HepG2 (cell line): ENCODE results near the gene CAMKV. TPM values are rescaled to one million over a fixed set of nuclear protein-coding genes. Genes with fewer than 3 reads are reported as not detected.
A peak's percentile ranks its signal among the peaks of the same experiment; 100 is the strongest.

Source experiments
- ATRX ChIP-seq: sonication (generic); formaldehyde crosslinking; IDR thresholded peaks from 2 replicates; pipeline ENCODE4 v1.4.0; 2020; ENCODE audit warnings: missing genetic modification reagents, borderline replicate concordance
- BRCA1 ChIP-seq: sonication (generic); formaldehyde crosslinking; IDR thresholded peaks from 2 replicates; pipeline ENCODE4 v1.4.0; 2020; ENCODE audit warnings: missing genetic modification reagents
- DNMT1 ChIP-seq: sonication (generic); formaldehyde crosslinking; IDR thresholded peaks from 2 replicates; pipeline ENCODE4 v1.5.1; 2020; ENCODE audit warnings: mild to moderate bottlenecking, missing genetic modification reagents
- HMG20B ChIP-seq: conservative IDR thresholded peaks from 2 replicates; pipeline ENCODE4 v1.6.1; 2016; ENCODE audit warnings: missing genetic modification reagents, missing compliant biosample characterization
- RFXAP ChIP-seq: sonication (generic); formaldehyde crosslinking; IDR thresholded peaks from 2 replicates; pipeline ENCODE4 v1.4.0; 2020; ENCODE audit warnings: missing genetic modification reagents, borderline replicate concordance
- RXRA ChIP-seq: sonication (generic); formaldehyde crosslinking; IDR thresholded peaks from 2 replicates; pipeline ENCODE4 v1.5.1; 2020; ENCODE audit warnings: missing genetic modification reagents
- SP2 ChIP-seq: sonication (generic); formaldehyde crosslinking; IDR thresholded peaks from 2 replicates; pipeline ENCODE4 v1.5.1; 2020; ENCODE audit warnings: mild to moderate bottlenecking, missing genetic modification reagents
- ZNF205 ChIP-seq: IDR thresholded peaks from 2 replicates; pipeline ENCODE4 v1.6.1; 2018; ENCODE audit warnings: missing biosample characterization, missing genetic modification reagents
- ZNF296 ChIP-seq: sonication (generic); formaldehyde crosslinking; conservative IDR thresholded peaks from 2 replicates; pipeline ENCODE4 v1.5.0; 2020; ENCODE audit warnings: mild to moderate bottlenecking, missing genetic modification reagents
- ZSCAN22 ChIP-seq: sonication (generic); formaldehyde crosslinking; IDR thresholded peaks from 2 replicates; pipeline ENCODE4 v1.4.0; 2020; ENCODE audit warnings: mild to moderate bottlenecking, missing genetic modification reagents
- polyA plus RNA-seq, 8 experiments: library from polyadenylated mRNA; depleted of rRNA in 3 of 8; stranded (reverse) in 7 of 8; unstranded in 1 of 8; fragments of >200 nt; fragmentation: Illumina TruSeq in 4 of 8; extraction: Trizol in 4 of 8; gene quantifications; 2 replicates each; pipeline versions ENCODE4 v1.2.1 to v1.2.3, GENCODE V29; 2011 to 2016; ENCODE audit warnings: low read depth in 4 of 8, missing spikeins in 1 of 8, mixed read lengths in 1 of 8; ENCODE audit not compliant: insufficient read depth in 1 of 8
- total RNA-seq, 5 experiments: library from RNA; depleted of rRNA; stranded (reverse); fragments of >200 nt; fragmentation: Illumina TruSeq; extraction: Trizol; gene quantifications; 2 replicates each; pipeline ENCODE4 v1.2.3, GENCODE V29; 2016; ENCODE audit warnings: low read depth in 1 of 5
- TF ChIP-seq, protein P1 (sequence below): sonication (generic); formaldehyde crosslinking; conservative IDR thresholded peaks from 2 replicates; pipeline ENCODE4 v1.4.0; 2020; ENCODE audit warnings: mild to moderate bottlenecking, missing genetic modification reagents, moderate library complexity
- TF ChIP-seq, protein P2 (sequence below): sonication (generic); formaldehyde crosslinking; IDR thresholded peaks from 2 replicates; pipeline ENCODE4 v1.5.0; 2020; ENCODE audit warnings: missing genetic modification reagents
- TF ChIP-seq, protein P3 (sequence below): sonication (generic); formaldehyde crosslinking; conservative IDR thresholded peaks from 2 replicates; pipeline ENCODE4 v1.4.0; 2020; ENCODE audit warnings: missing genetic modification reagents
- TF ChIP-seq, protein P4 (sequence below), 2 experiments: sonication (generic) in 1 of 2; formaldehyde crosslinking in 1 of 2; IDR thresholded peaks; 2 replicates each; pipeline versions ENCODE4 v1.5.1 to v1.6.1; 2011 to 2020; ENCODE audit warnings: borderline replicate concordance in 1 of 2, low read depth in 1 of 2, low read length in 1 of 2, mild to moderate bottlenecking in 1 of 2, missing genetic modification reagents in 1 of 2, moderate library complexity in 1 of 2
- TF ChIP-seq, protein P5 (sequence below): sonication (generic); formaldehyde crosslinking; IDR thresholded peaks from 2 replicates; pipeline ENCODE4 v1.5.1; 2020; ENCODE audit warnings: mild to moderate bottlenecking, missing genetic modification reagents

Gene CAMKV
- total and polyA plus RNA-seq, 2 of the 13 experiments (the other 11 are each of a cell fraction or from before 2014, with no cell fraction given) = 0.13 to 0.15 TPM

DNA sequence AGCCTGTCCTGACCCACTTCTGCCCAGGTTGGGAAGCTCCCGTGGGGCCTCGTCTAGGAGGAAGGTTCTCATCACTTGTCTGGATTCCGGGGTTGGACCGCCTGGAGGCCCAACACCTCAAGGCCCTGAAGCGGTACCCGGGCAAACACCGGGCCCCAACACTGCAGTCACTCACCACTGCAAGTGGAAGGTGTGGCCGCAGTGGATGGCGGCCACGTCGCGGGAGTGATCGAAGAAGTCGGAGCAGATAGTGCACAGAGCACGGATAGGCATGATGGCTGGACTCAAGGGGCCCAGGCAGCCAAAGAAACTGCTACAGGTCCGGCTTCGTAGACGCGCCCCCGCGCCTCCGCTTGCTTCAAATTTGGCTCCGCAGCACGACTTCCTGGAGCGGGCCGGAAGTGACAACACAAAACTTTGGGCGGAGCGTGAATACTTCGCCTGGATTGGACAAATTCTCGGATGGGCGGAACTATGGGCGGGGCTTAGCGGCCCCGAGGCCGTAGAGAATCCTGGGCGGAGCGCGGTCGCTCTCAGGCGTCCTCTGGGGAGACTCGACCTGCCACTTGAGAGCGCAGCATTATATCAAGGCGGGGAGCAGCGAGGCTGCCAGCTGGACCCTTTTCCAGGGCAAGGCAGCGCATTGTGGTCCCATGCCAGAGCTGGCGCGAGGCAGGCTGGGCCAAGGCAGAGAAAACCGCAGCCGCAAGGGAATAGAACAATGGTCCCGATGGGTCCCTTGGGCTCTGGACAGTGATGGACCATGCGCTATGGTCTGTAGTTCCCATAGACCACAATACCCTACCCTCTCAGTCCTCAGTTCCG lies 13.3 kb downstream of the CAMKV start, which contains the start of gene TRAIP (continued):
- TF ChIP-seq, protein P1, sequence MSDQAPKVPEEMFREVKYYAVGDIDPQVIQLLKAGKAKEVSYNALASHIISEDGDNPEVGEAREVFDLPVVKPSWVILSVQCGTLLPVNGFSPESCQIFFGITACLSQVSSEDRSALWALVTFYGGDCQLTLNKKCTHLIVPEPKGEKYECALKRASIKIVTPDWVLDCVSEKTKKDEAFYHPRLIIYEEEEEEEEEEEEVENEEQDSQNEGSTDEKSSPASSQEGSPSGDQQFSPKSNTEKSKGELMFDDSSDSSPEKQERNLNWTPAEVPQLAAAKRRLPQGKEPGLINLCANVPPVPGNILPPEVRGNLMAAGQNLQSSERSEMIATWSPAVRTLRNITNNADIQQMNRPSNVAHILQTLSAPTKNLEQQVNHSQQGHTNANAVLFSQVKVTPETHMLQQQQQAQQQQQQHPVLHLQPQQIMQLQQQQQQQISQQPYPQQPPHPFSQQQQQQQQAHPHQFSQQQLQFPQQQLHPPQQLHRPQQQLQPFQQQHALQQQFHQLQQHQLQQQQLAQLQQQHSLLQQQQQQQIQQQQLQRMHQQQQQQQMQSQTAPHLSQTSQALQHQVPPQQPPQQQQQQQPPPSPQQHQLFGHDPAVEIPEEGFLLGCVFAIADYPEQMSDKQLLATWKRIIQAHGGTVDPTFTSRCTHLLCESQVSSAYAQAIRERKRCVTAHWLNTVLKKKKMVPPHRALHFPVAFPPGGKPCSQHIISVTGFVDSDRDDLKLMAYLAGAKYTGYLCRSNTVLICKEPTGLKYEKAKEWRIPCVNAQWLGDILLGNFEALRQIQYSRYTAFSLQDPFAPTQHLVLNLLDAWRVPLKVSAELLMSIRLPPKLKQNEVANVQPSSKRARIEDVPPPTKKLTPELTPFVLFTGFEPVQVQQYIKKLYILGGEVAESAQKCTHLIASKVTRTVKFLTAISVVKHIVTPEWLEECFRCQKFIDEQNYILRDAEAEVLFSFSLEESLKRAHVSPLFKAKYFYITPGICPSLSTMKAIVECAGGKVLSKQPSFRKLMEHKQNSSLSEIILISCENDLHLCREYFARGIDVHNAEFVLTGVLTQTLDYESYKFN = peak; percentile 47; the same call in 1 of the 2 replicates
- TF ChIP-seq, protein P2, sequence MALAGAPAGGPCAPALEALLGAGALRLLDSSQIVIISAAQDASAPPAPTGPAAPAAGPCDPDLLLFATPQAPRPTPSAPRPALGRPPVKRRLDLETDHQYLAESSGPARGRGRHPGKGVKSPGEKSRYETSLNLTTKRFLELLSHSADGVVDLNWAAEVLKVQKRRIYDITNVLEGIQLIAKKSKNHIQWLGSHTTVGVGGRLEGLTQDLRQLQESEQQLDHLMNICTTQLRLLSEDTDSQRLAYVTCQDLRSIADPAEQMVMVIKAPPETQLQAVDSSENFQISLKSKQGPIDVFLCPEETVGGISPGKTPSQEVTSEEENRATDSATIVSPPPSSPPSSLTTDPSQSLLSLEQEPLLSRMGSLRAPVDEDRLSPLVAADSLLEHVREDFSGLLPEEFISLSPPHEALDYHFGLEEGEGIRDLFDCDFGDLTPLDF (CRISPR knock-in tag) = peak; percentile 60; the same call in 1 of the 2 replicates
- 0 out of 2 replicates have a peak, but pooled peaks have one; percentile 51 for TF ChIP-seq RXRA (CRISPR knock-in tag)
- peak; percentile 96 for TF ChIP-seq SP2 (CRISPR knock-in tag)
- no peak for TF ChIP-seq HMG20B (CRISPR knock-in tag)
- TF ChIP-seq ATRX (CRISPR knock-in tag) = no peak
- peak; percentile 40; the same call in 1 of the 2 replicates for TF ChIP-seq ZNF205
- no peak for TF ChIP-seq DNMT1 (CRISPR knock-in tag)
- TF ChIP-seq, protein P3, sequence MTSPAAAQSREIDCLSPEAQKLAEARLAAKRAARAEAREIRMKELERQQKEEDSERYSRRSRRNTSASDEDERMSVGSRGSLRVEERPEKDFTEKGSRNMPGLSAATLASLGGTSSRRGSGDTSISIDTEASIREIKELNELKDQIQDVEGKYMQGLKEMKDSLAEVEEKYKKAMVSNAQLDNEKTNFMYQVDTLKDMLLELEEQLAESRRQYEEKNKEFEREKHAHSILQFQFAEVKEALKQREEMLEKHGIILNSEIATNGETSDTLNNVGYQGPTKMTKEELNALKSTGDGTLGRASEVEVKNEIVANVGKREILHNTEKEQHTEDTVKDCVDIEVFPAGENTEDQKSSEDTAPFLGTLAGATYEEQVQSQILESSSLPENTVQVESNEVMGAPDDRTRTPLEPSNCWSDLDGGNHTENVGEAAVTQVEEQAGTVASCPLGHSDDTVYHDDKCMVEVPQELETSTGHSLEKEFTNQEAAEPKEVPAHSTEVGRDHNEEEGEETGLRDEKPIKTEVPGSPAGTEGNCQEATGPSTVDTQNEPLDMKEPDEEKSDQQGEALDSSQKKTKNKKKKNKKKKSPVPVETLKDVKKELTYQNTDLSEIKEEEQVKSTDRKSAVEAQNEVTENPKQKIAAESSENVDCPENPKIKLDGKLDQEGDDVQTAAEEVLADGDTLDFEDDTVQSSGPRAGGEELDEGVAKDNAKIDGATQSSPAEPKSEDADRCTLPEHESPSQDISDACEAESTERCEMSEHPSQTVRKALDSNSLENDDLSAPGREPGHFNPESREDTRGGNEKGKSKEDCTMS (CRISPR knock-in tag) = no peak
- no peak for TF ChIP-seq ZSCAN22
- no peak for TF ChIP-seq ZNF296 (CRISPR knock-in tag)
- TF ChIP-seq, protein P4, sequence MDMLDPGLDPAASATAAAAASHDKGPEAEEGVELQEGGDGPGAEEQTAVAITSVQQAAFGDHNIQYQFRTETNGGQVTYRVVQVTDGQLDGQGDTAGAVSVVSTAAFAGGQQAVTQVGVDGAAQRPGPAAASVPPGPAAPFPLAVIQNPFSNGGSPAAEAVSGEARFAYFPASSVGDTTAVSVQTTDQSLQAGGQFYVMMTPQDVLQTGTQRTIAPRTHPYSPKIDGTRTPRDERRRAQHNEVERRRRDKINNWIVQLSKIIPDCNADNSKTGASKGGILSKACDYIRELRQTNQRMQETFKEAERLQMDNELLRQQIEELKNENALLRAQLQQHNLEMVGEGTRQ (IDR thresholded peaks at IDR 0.05; ENCODE audit: low read depth, low read length) = no peak
- TF ChIP-seq, protein P4 (CRISPR knock-in tag; IDR thresholded peaks at IDR 0.05; ENCODE audit: borderline replicate concordance) = no peak; the same call in 1 of the 2 replicates
- TF ChIP-seq RFXAP (CRISPR knock-in tag) = no peak
- TF ChIP-seq BRCA1 = no peak
- TF ChIP-seq, protein P5, sequence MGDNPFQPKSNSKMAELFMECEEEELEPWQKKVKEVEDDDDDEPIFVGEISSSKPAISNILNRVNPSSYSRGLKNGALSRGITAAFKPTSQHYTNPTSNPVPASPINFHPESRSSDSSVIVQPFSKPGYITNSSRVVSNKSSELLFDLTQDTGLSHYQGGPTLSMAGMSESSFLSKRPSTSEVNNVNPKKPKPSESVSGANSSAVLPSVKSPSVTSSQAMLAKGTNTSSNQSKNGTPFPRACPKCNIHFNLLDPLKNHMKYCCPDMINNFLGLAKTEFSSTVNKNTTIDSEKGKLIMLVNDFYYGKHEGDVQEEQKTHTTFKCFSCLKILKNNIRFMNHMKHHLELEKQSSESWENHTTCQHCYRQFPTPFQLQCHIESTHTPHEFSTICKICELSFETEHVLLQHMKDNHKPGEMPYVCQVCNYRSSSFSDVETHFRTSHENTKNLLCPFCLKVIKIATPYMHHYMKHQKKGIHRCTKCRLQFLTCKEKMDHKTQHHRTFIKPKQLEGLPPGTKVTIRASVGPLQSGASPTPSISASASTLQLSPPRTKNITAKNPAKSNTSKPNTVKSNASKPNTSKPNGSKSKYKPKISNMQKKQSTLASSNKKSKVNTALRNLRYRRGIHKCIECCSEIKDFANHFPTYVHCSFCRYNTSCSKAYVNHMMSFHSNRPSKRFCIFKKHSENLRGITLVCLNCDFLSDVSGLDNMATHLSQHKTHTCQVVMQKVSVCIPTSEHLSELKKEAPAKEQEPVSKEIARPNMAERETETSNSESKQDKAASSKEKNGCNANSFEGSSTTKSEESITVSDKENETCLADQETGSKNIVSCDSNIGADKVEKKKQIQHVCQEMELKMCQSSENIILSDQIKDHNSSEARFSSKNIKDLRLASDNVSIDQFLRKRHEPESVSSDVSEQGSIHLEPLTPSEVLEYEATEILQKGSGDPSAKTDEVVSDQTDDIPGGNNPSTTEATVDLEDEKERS (CRISPR knock-in tag) = no peak
